Brain microvascular endothelial cell (primary cell): Measurements from ENCODE around the gene RRAGD.

Experiments
- DNase-seq: peaks from one replicate; pipeline ENCODE4 v3.0.0-alpha.2; 2020
- H3K27ac ChIP-seq: fragments of 250-450 bp; sonication (Bioruptor Pico); 2 replicates; pipeline ENCODE4 v1.5.1; 2020; ENCODE audit warnings: mild to moderate bottlenecking, moderate library complexity
- H3K27me3 ChIP-seq: fragments of 250-450 bp; sonication (Bioruptor Pico); replicated peaks from 2 replicates; pipeline ENCODE4 v1.5.1; 2020; ENCODE audit warnings: mild to moderate bottlenecking
- H3K36me3 ChIP-seq: fragments of 250-450 bp; sonication (Bioruptor Pico); replicated peaks from 2 replicates; pipeline ENCODE4 v1.5.1; 2020; ENCODE audit warnings: mild to moderate bottlenecking
- H3K4me3 ChIP-seq: 2 replicates; pipeline ENCODE4 v1.5.1; 2011; ENCODE audit warnings: low read depth, mild to moderate bottlenecking, control low read depth, low read length, moderate library complexity
- CTCF ChIP-seq: IDR thresholded peaks from 2 replicates; pipeline ENCODE4 v1.5.1; 2011; ENCODE audit warnings: low read depth, mild to moderate bottlenecking, moderate library complexity, low read length, control low read depth, inconsistent platforms; ENCODE audit errors: missing control alignments
- in situ Hi-C: cut with HindIII; loops from 2 replicates; pipeline ENCODE4 v1.10.0; 2017; ENCODE audit warnings: low sequenced_read_pairs, low pct_ligation_motif_present

Gene RRAGD

DNA sequence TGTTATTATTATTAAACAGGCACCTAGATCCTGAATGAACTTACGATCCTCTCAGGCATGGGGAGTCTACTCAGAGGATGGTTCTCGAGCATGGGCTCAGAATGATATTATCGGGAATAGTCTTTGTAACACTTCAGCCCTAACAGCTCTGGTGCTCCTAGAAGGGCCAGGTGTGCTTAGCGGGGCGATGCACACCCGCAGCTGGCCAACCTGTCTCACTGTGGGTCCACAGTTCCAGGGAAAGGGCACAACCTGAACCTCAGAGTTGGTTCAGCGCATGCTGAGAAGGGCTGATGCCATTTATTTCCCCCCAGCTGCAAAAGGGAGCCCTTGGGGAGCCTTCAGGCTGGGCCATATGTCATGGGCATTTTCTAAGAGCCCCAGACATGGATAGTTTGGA, 26.2 kb downstream of the RRAGD start:
- in situ Hi-C loops: no loop called here
- Histone ChIP-seq H3K4me3 (no peak overlapping the region), H3K27me3 (no peaks in the 10 kb centered on the region), H3K27ac (no peak overlapping the region), H3K36me3 (no peaks in the 10 kb centered on the region)
- DNase-seq: no peak
- no peak for TF ChIP-seq CTCF

- H3K27ac ChIP-seq: no peak overlapping the region
- DNase-seq: no peak
Observed at GRCh38 chr6:89385156-89385667, 26.9 kb downstream of the RRAGD start.

GRCh38 chr6:89381031-89381430, 31.0 kb downstream of the RRAGD start:
- TF ChIP-seq CTCF: no peak
- in situ Hi-C loops: no loop called here
- no peak overlapping the region for H3K27ac ChIP-seq
- H3K36me3 ChIP-seq: no peaks in the 10 kb centered on the region
- H3K4me3 ChIP-seq: no peak overlapping the region
- H3K27me3 ChIP-seq: no peaks in the 10 kb centered on the region
- no peak for DNase-seq

More at GRCh38 chr6:89385156-89385667, 26.9 kb downstream of the RRAGD start:
- no peak overlapping the region for H3K4me3 ChIP-seq
- H3K36me3 ChIP-seq: no peaks in the 10 kb centered on the region
- TF ChIP-seq CTCF: no peak
- H3K27me3 ChIP-seq: no peaks in the 10 kb centered on the region
- in situ Hi-C loops: no loop called here

- H3K4me3 ChIP-seq: no peak overlapping the region
- no peak for TF ChIP-seq CTCF
- H3K36me3 ChIP-seq: no peaks in the 10 kb centered on the region
- in situ Hi-C loops: no loop called here
- H3K27ac ChIP-seq: no peak overlapping the region
- DNase-seq: no peak
- H3K27me3 ChIP-seq: no peaks in the 10 kb centered on the region
Observed at GRCh38 chr6:89379281-89379680, 32.8 kb downstream of the RRAGD start.

- Histone ChIP-seq H3K36me3 (no peaks in the 10 kb centered on the region), H3K27ac (no peak overlapping the region), H3K4me3 (no peak overlapping the region), H3K27me3 (no peaks in the 10 kb centered on the region)
- no peak for DNase-seq
- in situ Hi-C loops: no loop called here
- no peak for TF ChIP-seq CTCF
Observed at GRCh38 chr6:89378628-89379027, 33.4 kb downstream of the RRAGD start.
